T-helper 2 cell treated with Interferon-gamma antibody and Interleukin-4, amounts not matched to agents 100 ng/mL and 5 ng/mL, for 36 hours (primary cell): ENCODE results near the gene MYG1. TPM values are rescaled to one million over a fixed set of nuclear protein-coding genes. Genes with fewer than 3 reads are reported as not detected.
"Not testable (repeated sequence)": the region's sequence is repeated elsewhere in the genome, so short reads cannot be mapped to it uniquely, and the experiment has no call there.

Experiments used
- intact Hi-C: fragments of 100-400 bp; cut with micrococcal nuclease; formaldehyde crosslinking; loops from one replicate; pipeline ENCODE4 v1.15.1; 2023
- total RNA-seq: library from RNA; stranded (reverse); gene quantifications from 2 replicates; pipeline ENCODE4 v1.2.3, GENCODE V29; 2022

MYG1 gene
- total RNA-seq, 1 donor from 2014 or later = 64.5 TPM

- intact Hi-C loops = loop anchor here (1.0 to 10.0 kb wide), 3 partner anchors 105 to 349 kb away; partner anchors contain the start of gene ATP5MC2
Measured at GRCh38 chr12:53325511-53326061, 26.1 kb downstream of the MYG1 start.

- intact Hi-C loops = loop anchor here (10.0 kb wide), 1 partner anchor 348 kb away; the partner anchor contains the start of gene ATP5MC2
Measured at GRCh38 chr12:53326460-53327185, 27.1 kb downstream of the MYG1 start.

GRCh38 chr12:53327435-53328042 lies 28.0 kb downstream of the MYG1 start:
- intact Hi-C loops = loop anchor here (10.0 kb wide), 1 partner anchor 347 kb away; the partner anchor contains the start of gene ATP5MC2

- intact Hi-C loops = loop anchor here (10.0 kb wide), 1 partner anchor 347 kb away; the partner anchor contains the start of gene ATP5MC2
Measured at GRCh38 chr12:53328043-53328435, 28.5 kb downstream of the MYG1 start.

- intact Hi-C loops = no loop called here
Measured at GRCh38 chr12:53330671-53331070, 31.2 kb downstream of the MYG1 start.

- intact Hi-C loops = not testable (repeated sequence)
Measured at GRCh38 chr12:53332339-53332738, 32.8 kb downstream of the MYG1 start.

- intact Hi-C loops = no loop called here
Measured at GRCh38 chr12:53332744-53333143, 33.2 kb downstream of the MYG1 start.

GRCh38 chr12:53333289-53333688 lies 33.8 kb downstream of the MYG1 start:
- intact Hi-C loops = no loop called here

GRCh38 chr12:53333845-53334244 lies 34.4 kb downstream of the MYG1 start:
- intact Hi-C loops = no loop called here

GRCh38 chr12:53334822-53335221 lies 35.3 kb downstream of the MYG1 start:
- intact Hi-C loops = no loop called here

- intact Hi-C loops = no loop called here
Measured at GRCh38 chr12:53336181-53336681, 36.7 kb downstream of the MYG1 start, which contains the start of gene SP7. SP7 (minus strand) TSS chr12:53336354; CDS start chr12:53335646, 708 bp downstream.

- intact Hi-C loops = no loop called here
Measured at GRCh38 chr12:53338017-53338416, 38.5 kb downstream of the MYG1 start.

GRCh38 chr12:53338916-53339315 lies 39.4 kb downstream of the MYG1 start:
- intact Hi-C loops = no loop called here

GRCh38 chr12:53340398-53340797 lies 40.9 kb downstream of the MYG1 start:
- intact Hi-C loops = no loop called here

- intact Hi-C loops = no loop called here
Measured at GRCh38 chr12:53343449-53343848, 44.0 kb downstream of the MYG1 start.

GRCh38 chr12:53343969-53344368 lies 44.5 kb downstream of the MYG1 start:
- intact Hi-C loops = loop anchor here (1.0 kb wide), 1 partner anchor 49 kb away; the partner anchor contains the start of gene PFDN5

GRCh38 chr12:53344487-53344823 lies 45.0 kb downstream of the MYG1 start:
- intact Hi-C loops = loop anchor here (1.0 kb wide), 1 partner anchor 49 kb away; the partner anchor contains the start of gene PFDN5

- intact Hi-C loops = loop anchor here (1.0 kb wide), 3 partner anchors 21 to 186 kb away; partner anchors contain the start of gene PFDN5
Measured at GRCh38 chr12:53344824-53345485, 45.5 kb downstream of the MYG1 start.

GRCh38 chr12:53345486-53346188 lies 46.1 kb downstream of the MYG1 start:
- intact Hi-C loops = loop anchor here (1.0 kb wide), 2 partner anchors 21 to 186 kb away; no protein-coding TSS in a partner anchor

- intact Hi-C loops = no loop called here
Measured at GRCh38 chr12:53346491-53346890, 47.0 kb downstream of the MYG1 start.

GRCh38 chr12:53347905-53348304 lies 48.4 kb downstream of the MYG1 start:
- intact Hi-C loops = no loop called here
